NCI-H510A (cell line): Measurements from ENCODE around the gene RAB11B.
"Not testable (repeated sequence)": the region's sequence is repeated elsewhere in the genome, so short reads cannot be mapped to it uniquely, and the experiment has no call there.

ENCODE experiments used
- DNase-seq: peaks from one replicate; lab custom pipeline; 2025; lab: John Stamatoyannopoulos, UW

The RAB11B gene

DNA sequence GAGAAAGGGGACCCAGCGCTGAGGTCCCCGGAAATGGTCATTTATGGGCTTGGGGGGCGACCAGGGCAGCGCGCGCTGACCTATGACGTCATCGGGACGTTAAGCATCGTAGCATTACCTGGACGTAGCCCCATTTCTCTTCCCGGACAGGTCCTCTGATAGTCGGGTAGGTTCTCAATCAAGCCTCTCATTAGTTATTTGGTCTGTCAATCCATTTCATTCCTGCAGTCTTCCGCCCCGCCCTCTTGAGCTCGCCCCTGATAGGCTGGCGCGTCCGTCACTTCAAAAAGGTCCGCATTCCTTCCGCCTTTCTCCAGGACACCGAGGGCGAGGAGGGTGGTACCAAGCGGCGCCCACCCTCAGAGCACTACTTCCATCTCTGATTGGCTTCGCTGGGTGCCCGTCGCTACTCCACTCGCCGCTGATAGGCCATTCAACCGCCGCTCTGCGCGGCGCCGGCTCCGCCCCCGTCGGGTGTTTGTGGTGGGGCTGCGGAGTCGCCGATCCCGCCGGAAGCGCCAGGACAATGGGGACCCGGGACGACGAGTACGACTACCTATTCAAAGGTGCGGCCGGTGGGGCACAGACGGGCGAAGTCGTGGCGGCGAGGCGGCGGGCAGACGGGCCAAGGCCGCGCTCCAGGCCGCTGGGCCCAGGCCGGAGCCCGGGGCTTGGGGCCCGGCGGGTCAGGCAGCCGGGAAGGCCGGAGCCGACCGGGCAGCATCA is at the start of gene RAB11B:
RAB11B (plus strand) TSS at position 470 of the 726 bp plus-strand sequence; CDS start at position 527, 57 bp downstream.
- peak; percentile 99 for DNase-seq

DNA sequence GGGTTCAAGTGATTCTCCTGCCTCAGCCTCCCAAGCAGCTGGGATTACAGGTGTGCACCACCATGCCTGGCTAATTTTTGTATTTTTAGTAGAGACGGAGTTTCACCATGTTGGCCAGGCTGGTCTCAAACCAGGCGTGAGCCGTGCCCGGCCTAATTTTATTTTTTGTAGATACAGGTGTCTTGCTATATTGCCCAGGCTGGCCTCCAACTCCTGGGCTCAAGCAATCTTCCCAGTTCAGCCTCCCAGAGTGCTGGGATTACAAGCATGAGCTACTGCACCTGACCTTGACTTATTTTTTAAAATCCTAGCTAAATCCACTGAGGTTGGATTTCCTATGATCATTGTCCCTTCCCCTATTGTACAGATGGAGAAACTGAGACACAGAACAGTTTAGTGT is 48.7 kb upstream of the RAB11B start:
- DNase-seq: not testable (repeated sequence)

DNA sequence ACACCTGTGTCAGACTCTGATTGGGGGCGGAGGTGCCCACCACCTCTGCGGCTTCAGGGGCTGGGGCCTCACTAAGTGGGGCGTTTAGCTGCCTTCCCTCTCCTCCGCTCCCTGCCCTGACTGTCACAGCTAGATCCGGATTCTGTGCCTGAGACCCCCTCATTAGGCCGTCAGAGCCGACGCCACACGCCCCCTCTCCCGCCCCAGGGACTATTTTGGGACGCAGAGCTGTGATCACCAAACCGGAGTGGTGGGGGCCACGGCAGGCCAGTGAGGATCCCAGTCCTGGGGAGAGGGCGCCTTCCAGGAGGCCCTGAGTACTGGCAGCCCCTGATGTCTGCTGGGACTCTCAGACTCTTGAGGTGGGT is 47.9 kb upstream of the RAB11B start:
- no peak for DNase-seq

DNA sequence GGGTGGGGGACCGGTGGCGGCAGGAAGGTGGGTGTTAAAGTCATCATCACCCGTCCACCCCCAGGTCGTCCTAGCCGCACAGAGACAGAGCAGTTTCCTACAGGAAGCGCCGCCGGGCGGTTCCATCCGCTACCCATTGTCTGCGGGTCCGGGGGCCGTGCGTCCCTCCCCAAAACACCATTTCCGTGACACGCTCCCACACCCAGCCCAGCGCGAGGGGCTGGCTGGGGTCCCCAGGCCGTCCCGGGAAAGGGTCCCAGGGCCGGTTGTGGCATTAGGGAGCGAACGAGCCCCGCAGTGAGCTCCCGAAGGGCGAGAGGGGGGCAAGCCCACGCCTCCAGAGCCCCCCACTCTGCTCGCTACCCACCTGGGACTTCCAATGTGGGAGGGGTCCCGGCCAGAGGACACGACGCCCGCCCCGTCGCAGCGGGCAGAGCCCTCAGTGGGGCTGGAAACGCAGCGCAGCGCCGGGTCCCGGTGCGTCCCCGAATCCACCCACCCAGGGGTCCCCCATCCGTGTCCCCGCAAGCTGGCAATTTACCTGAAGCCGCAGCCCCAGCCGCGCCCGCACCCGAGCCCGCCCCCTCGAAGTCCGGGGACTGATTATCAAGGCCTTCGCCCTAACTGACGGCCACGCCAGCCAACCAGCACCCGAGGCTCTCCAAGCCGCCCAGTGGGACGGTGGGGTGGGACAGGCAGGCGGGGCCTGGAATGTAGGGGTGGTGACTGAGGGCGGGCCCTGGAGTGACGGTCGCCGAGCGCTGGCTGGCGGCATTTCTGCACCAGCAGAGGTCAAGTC is 47.3 kb upstream of the RAB11B start, which contains the start of gene KANK3:
KANK3 (minus strand) TSS at position 579 of the 799 bp plus-strand sequence. CDS start 5,434 bp downstream, outside the sequence.
- peak; percentile 94 for DNase-seq

DNA sequence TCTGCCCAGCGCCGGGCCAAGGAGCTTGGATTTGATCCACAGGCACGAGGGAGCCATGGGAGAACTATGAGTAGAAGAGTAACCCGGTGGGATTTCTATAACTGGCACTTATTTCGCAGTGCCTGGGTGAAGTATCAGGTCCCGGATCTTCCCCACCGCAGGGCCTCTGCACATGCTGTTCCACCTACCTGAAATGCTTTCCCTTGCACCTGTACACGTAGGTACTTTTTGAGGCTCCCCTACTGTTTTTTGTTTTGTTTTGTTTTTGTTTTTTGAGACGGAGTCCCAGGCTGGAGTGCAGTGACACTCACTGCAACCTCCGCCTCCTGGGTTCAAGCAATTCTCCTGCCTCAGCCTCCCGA is 46.7 kb upstream of the RAB11B start:
- no peak for DNase-seq

DNA sequence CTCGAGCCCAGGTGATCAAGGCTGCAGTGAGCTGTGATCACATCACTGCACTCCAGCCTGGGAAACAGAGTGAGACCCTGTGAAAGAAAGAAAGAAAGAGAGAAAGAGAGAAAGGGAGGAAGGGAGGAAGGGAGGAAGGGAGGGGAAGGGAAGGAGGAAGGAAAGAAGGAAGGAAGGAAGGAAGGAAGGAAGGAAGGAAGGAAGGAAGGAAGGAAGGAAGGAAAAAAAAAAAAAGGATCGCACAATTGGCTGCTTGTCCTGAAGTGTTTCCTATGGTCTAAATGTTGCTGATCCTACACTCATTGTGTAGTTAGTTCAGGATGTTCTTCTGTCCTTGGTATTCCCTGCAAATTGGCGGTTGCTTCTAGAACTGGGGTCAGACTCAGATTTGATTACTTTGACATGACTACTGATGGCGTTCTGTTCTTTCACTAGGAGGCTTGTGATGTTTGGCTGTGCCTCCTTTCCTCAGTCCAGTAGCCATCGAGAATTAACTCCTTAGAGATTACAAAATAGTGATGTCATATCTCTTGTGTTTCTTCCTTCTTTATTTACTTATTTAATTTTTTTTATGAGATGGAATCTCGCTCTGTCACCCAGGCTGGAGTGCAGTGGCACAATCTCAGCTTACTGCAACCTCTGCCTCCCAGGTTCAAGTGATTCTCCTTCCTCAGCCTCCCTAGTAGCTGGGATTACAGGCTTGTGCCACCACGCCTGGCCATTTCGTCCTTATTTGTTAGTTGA is 40.4 kb upstream of the RAB11B start:
- DNase-seq: not testable (repeated sequence)

DNA sequence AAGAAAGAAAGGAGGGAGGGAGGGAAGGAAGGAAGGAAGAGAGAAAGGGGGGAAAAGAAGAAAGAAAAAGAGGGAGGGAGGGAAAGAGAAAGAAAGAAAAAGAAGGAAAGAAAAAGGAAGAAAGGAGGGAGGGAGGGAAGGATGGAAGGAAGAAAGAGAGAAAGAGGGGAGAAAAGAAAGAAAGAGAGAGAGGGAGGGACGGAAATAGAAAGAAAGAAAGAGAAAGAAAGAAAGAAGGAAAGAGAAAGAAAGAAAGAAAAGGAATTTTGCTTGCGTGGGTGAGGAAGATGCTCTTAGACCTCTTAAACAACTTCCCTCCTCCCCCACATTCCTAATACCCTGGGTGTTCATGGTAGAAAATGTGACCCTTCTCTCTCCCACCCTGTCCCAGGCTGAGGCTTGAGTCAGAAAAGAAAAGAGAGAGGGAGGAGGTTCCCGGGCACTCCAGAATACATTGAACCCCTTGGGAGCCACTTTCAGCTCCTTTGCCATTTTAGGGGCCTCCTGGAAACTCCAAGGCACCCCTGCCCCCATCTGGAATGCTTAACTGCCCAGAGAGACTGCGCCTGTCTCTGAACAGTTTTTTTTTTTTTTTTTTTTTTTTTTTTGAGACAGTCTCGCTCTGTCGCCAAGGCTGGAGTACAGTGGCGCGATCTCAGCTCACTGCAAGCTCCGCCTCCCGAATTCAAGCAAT is 37.9 kb upstream of the RAB11B start:
- DNase-seq: no peak

DNA sequence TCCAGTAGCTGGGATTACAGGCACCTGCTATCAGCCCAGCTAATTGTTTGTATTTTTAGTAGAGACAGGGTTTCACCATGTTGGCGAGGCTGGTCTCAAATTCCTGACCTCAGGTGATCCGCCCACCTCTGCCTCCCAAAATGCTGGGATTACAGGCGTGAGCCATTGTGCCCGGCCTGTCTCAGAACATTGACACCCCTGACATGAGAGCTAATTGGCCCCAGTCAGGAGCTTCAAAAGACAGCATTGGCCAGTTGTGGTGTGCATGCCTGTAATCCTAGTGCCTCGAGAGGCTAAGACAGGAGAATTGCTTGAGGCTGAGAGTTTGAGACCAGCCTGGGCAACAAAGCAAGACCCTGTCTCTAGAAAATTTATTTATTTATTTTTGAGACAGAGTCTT is 37.3 kb upstream of the RAB11B start:
- not testable (repeated sequence) for DNase-seq

DNA sequence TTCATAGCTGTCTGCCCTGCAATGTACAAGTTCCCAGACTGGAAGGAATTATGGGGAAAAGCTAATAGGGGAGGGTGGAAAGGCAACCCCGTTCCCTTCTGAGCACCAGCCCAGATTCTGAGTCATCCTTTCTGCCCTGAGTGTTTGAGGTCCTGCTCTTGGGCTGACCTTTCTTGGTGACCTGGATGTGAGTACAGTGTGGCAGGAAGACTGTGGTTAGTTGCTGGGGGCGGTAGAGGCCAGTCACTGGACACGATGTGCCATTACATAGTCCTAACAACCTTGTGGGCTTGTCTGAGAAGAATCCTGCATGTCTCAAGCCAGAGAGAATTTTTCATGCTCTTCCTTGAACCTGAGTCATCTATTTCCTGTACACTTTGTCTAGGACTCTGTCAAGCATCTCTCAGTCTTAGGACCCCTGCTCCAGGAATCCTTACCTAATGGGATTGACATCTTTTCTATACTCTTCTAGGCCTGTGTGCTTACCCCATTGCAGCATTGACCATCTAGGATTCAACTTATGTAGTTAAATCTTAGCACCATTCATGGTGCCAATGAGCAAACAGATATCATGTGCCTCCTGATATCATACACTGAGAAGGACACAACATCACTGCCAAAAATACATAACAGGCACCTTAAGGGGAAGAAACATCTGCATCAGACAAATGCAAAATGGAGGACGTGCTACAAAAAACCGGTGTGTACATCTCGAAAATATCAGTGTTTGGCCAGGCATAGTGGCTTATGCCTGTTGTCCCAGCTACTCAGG is 34.3 kb upstream of the RAB11B start:
- no peak for DNase-seq

DNA sequence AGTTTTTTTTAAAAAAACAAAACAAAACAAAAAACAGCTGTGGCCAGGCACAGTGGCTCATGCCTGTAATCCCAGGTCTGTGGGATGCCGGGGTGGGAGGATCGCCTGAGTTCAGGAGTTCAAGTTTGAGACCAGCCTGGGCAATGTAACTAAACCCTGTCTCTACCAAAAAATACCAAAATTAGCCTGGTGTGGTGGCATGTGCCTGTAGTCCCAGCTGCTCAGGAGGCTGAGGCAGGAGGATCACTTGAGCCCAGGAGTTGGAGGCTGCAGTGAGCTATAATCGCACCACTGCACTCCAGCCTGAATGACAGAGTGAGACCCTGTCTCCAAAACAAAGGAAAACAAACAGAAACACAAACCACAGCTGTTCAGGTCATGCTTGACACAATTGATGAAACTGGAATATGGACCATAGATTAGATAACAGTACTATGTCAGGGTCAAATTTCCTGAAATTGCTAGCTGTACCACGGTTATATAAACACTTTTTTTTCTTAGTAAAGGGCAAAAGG is 33.1 kb upstream of the RAB11B start:
- DNase-seq: no peak

DNA sequence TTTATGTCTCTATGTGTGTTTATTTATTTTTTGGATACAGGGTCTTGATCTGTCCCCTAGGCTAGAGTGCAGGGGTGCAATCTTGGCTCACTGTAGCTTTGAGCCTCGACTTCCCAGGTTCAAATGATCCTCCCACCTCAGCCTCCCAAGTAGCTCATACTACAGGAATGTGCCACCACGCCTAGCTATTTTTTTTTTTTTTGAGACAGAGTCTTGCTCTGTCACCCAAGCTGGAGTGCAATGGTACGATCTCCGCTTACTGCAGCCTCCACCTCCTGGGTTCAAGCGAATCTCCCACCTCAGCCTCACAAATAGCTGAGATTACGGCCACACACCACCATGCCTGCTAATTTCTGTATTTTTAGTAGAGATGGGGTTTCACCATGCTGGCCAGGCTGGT is 31.2 kb upstream of the RAB11B start:
- DNase-seq: no peak

DNA sequence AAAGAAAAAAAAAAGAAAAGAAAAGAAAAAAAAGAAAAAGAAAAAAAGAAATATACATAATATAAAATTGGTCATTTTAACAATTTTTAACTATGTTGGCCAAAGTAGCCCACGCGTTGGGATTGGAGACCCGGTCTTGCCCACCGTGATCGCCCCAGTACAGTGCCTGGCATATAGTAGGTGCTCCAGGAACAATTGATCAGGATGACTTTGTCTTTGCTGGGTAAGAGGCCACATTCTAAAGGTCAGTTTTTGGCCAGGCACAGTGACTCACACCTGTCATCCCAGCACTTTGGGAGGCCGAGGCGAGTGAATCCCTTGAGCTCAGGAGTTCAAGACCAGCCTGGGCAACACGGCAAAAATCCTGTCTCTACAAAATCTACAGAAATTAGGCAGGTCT is 30.0 kb upstream of the RAB11B start:
- DNase-seq: no peak

DNA sequence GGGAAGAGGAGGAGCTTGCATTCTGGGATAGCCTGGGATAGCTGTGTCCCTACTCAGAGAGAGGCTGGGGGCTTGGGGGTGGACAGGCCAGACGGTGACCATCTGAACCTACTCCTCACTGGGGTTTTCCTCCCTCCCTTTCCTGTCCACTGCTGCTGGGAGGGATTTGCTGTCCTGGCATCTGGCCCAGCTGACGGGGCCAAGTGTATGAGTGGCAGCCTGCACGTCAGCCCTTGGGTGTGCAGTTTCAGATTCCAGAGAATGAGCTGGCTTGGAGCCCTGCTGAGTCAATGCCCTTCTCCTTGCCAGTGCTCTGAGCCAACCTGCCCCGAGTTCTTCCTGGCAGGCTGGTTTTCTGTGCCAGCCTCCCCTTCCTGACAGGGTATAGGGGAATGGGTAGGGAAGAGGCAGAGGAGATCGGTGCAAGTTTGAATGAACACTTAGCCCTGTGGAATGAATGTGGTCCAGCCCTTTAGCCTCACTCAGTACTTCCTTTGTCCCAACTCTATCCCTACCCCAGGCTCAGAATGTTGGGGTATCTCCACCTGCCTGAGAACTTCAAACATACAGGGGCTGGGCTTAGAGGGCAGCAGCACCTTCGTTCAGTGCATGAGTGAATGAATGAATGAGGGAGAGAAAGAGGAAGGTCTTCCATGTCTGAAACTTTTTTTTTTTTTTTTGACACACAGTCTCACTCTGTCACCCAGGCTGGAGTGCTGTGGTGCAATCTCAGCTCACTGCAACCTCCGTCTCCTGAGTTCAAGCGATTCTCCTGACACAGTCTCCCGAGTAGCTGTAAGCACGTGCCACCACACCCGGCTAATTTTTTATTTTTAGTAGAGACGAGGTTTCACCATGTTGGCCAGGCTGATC is 28.0 kb upstream of the RAB11B start:
- DNase-seq: peak; percentile 68

DNA sequence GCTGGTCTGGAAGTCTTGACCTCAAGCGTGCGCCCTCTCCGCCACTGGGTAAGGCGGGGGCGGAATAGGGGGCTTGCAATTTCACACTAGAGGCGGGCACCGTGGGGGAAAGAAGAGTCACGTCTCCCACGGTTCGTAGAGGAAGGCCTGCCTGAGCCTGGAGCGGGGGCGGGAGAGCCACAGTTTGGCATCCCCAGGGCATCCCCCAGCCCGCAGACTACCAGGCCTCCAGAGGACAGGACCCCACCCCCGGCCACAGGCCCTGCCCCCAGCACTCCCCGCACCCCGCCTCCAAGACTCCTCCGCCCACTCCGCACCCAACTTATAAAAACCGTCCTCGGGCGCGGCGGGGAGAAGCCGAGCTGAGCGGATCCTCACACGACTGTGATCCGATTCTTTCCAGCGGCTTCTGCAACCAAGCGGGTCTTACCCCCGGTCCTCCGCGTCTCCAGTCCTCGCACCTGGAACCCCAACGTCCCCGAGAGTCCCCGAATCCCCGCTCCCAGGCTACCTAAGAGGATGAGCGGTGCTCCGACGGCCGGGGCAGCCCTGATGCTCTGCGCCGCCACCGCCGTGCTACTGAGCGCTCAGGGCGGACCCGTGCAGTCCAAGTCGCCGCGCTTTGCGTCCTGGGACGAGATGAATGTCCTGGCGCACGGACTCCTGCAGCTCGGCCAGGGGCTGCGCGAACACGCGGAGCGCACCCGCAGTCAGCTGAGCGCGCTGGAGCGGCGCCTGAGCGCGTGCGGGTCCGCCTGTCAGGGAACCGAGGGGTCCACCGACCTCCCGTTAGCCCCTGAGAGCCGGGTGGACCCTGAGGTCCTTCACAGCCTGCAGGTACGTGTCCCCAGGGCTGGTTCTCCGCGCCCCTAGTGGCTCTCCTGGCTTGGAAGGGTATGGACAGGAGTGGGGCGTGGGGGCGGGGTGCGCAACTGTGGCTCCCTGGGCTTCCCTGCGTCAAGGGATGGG is 26.1 kb upstream of the RAB11B start, which contains the start of gene ANGPTL4:
ANGPTL4 (plus strand) TSS at position 353 of the 969 bp plus-strand sequence; CDS start at position 520, 167 bp downstream.
- DNase-seq: no peak

DNA sequence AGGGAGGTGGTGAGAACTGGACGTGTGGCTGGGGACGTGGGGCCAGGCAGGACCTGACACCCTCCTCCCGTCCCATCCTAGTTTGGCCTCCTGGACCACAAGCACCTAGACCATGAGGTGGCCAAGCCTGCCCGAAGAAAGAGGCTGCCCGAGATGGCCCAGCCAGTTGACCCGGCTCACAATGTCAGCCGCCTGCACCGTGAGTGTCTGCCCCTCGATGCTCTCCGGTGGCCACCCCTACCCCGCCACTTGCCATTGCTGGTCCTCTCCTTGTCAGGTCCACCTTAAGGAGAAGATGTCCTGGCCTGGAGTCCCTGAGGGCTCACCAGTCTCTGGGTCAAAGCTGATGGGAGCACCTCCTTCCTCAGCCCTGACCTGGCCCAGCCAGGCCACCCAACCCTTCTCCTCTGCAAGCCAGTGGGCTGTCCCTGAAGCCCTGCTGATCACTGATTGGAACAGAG is 24.0 kb upstream of the RAB11B start:
- no peak for DNase-seq

DNA sequence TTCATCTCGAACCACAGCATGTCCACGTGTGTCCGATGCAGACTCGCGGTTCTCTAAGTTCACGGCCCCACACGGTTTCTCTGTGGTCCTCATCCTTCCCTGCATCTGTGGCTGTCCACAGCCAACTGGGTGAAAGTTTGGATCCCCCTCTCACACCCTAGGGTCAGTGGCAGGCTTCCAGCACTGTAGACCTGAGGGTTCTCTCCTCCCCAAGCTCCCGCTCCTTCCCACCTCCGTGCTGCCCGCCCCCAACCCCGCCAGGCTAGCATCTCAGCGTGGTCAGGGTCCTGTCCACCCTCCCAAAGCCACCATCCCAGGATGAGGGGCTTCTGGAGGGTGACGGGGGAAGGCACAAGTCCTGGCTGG is 23.2 kb upstream of the RAB11B start:
- DNase-seq: no peak

DNA sequence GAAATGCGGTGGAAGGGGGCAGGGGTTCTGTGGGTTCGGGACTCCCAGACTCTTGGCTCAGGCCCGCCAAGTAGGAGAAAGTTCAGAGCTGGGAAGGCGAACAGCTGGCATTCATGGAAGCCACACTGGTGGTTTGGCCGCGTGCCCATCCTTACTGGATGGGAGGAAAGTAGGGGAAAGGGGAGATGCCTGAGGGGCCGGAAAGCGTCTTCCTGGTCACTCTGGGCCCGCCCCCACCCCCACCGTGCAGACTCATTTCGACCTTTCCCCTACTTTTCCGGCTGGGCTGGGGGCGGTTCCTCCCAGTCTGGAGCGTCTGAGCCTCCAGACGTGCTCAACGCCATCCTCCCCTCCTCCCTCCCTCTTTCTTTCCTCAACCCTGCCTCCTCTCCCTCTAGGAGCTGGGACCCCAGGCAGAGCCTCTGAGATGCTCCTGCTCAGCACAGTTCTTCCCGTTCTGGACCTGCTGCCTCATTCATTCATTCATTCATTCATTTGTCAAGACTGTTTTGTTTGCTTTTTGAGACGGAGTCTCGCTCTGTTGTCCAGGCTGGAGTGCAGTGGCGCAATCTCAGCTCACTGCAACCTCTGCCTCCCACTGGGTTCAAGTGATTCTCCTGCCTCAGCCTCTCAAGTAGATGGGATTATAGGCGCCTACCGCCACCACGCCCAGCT is 22.7 kb upstream of the RAB11B start:
- no peak for DNase-seq
